Stimulated activated CD8-positive, alpha-beta memory T cell treated with anti-CD3 and anti-CD28 coated beads, Interleukin-12 subunit alpha, Interleukin-12 subunit beta, amount 100 ng/mL, for 4 hours (primary cell): ENCODE measurements around the gene CDCP1.
"Not testable (repeated sequence)": the region's sequence is repeated elsewhere in the genome, so short reads cannot be mapped to it uniquely, and the experiment has no call there.

Experiments used
- DNase-seq: peaks from one replicate; pipeline ENCODE4 v3.0.0-alpha.2; 2020; ENCODE audit warnings: low read depth

Gene CDCP1

GRCh38 chr3:45084361-45084760 is 61.8 kb downstream of the CDCP1 start:
- DNase-seq: no peak

GRCh38 chr3:45083023-45083422 is 63.2 kb downstream of the CDCP1 start:
- DNase-seq: no peak

GRCh38 chr3:45082142-45082538 is 64.0 kb downstream of the CDCP1 start:
- DNase-seq: no peak

- no peak for DNase-seq
These were observed 64.6 kb downstream of the CDCP1 start for GRCh38 chr3:45081506-45082141.

GRCh38 chr3:45080824-45081223 is 65.4 kb downstream of the CDCP1 start:
- DNase-seq: no peak

GRCh38 chr3:45079715-45080114 is 66.5 kb downstream of the CDCP1 start:
- no peak for DNase-seq

- no peak for DNase-seq
These were observed 67.2 kb downstream of the CDCP1 start for GRCh38 chr3:45078910-45079522.

GRCh38 chr3:45078256-45078655 is 67.9 kb downstream of the CDCP1 start:
- not testable (repeated sequence) for DNase-seq

GRCh38 chr3:45075821-45076625 is 70.2 kb downstream of the CDCP1 start:
- DNase-seq: no peak

GRCh38 chr3:45071075-45071474 is 75.1 kb downstream of the CDCP1 start:
- DNase-seq: no peak

- DNase-seq: no peak
These were observed 78.2 kb downstream of the CDCP1 start for GRCh38 chr3:45067941-45068340.

- no peak for DNase-seq
These were observed 78.7 kb downstream of the CDCP1 start for GRCh38 chr3:45067486-45067885.

GRCh38 chr3:45066109-45066801 is 79.9 kb downstream of the CDCP1 start:
- DNase-seq: no peak

GRCh38 chr3:45065373-45065720 is 80.8 kb downstream of the CDCP1 start:
- DNase-seq: no peak

- no peak for DNase-seq
These were observed 81.4 kb downstream of the CDCP1 start for GRCh38 chr3:45064512-45065372.

- DNase-seq: no peak
These were observed 83.5 kb downstream of the CDCP1 start for GRCh38 chr3:45062697-45063070.

GRCh38 chr3:45060165-45060892 is 85.8 kb downstream of the CDCP1 start:
- DNase-seq: no peak

- DNase-seq: no peak
These were observed 87.0 kb downstream of the CDCP1 start for GRCh38 chr3:45059132-45059531.

GRCh38 chr3:45057557-45057956 is 88.6 kb downstream of the CDCP1 start:
- DNase-seq: no peak

GRCh38 chr3:45056608-45057301 is 89.4 kb downstream of the CDCP1 start:
- DNase-seq: no peak
